Ishikawa (cell line): ENCODE results near the gene NAV1.

Experiments used
- CEBPB ChIP-seq: IDR thresholded peaks from 2 replicates; pipeline ENCODE4 v1.6.1; 2012
- CREB1 ChIP-seq: IDR thresholded peaks from 2 replicates; pipeline ENCODE4 v1.6.1; 2012; ENCODE audit warnings: low read depth
- EGR1 ChIP-seq: IDR thresholded peaks from 2 replicates; pipeline ENCODE4 v1.6.1; 2012
- EP300 ChIP-seq: IDR thresholded peaks from 2 replicates; pipeline ENCODE4 v1.6.1; 2012; ENCODE audit warnings: borderline replicate concordance
- FOXM1 ChIP-seq: IDR thresholded peaks from 2 replicates; pipeline ENCODE4 v1.6.1; 2012; ENCODE audit warnings: low read depth, borderline replicate concordance
- MAX ChIP-seq: IDR thresholded peaks from 2 replicates; pipeline ENCODE4 v1.6.1; 2012
- NFIC ChIP-seq: IDR thresholded peaks from 2 replicates; pipeline ENCODE4 v1.6.1; 2012
- RAD21 ChIP-seq: IDR thresholded peaks from 2 replicates; pipeline ENCODE4 v1.6.1; 2012; ENCODE audit warnings: low read depth
- TAF1 ChIP-seq: IDR thresholded peaks from 2 replicates; pipeline ENCODE4 v1.6.1; 2012; ENCODE audit warnings: low read depth, mild to moderate bottlenecking
- TCF12 ChIP-seq: IDR thresholded peaks from 2 replicates; pipeline ENCODE4 v1.6.1; 2012; ENCODE audit warnings: low read depth
- TEAD4 ChIP-seq: IDR thresholded peaks from 2 replicates; pipeline ENCODE4 v1.6.1; 2012
- USF1 ChIP-seq: IDR thresholded peaks from 2 replicates; pipeline ENCODE4 v1.6.1; 2012
- YY1 ChIP-seq: IDR thresholded peaks from 2 replicates; pipeline ENCODE4 v1.6.1; 2012; ENCODE audit warnings: low read depth
- ZBTB7A ChIP-seq: IDR thresholded peaks from 2 replicates; pipeline ENCODE4 v1.6.1; 2012; ENCODE audit warnings: low read depth
- TF ChIP-seq, protein P1 (sequence below): IDR thresholded peaks from 2 replicates; pipeline ENCODE4 v1.6.1; 2012; ENCODE audit warnings: low read depth, mild to moderate bottlenecking

The NAV1 gene

GRCh38 chr1:201566529-201566823 lies 27.5 kb downstream of the NAV1 start:
- no peak for TF ChIP-seq FOXM1

GRCh38 chr1:201566933-201567801 lies 28.2 kb downstream of the NAV1 start:
- no peak for TF ChIP-seq USF1

GRCh38 chr1:201568265-201568664 lies 29.3 kb downstream of the NAV1 start:
- TF ChIP-seq CREB1: no peak
- TF ChIP-seq YY1: no peak
- TF ChIP-seq USF1: no peak
- TF ChIP-seq, protein P1, sequence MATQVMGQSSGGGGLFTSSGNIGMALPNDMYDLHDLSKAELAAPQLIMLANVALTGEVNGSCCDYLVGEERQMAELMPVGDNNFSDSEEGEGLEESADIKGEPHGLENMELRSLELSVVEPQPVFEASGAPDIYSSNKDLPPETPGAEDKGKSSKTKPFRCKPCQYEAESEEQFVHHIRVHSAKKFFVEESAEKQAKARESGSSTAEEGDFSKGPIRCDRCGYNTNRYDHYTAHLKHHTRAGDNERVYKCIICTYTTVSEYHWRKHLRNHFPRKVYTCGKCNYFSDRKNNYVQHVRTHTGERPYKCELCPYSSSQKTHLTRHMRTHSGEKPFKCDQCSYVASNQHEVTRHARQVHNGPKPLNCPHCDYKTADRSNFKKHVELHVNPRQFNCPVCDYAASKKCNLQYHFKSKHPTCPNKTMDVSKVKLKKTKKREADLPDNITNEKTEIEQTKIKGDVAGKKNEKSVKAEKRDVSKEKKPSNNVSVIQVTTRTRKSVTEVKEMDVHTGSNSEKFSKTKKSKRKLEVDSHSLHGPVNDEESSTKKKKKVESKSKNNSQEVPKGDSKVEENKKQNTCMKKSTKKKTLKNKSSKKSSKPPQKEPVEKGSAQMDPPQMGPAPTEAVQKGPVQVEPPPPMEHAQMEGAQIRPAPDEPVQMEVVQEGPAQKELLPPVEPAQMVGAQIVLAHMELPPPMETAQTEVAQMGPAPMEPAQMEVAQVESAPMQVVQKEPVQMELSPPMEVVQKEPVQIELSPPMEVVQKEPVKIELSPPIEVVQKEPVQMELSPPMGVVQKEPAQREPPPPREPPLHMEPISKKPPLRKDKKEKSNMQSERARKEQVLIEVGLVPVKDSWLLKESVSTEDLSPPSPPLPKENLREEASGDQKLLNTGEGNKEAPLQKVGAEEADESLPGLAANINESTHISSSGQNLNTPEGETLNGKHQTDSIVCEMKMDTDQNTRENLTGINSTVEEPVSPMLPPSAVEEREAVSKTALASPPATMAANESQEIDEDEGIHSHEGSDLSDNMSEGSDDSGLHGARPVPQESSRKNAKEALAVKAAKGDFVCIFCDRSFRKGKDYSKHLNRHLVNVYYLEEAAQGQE: no peak
- TF ChIP-seq EP300: no peak
- no peak for TF ChIP-seq RAD21

DNA sequence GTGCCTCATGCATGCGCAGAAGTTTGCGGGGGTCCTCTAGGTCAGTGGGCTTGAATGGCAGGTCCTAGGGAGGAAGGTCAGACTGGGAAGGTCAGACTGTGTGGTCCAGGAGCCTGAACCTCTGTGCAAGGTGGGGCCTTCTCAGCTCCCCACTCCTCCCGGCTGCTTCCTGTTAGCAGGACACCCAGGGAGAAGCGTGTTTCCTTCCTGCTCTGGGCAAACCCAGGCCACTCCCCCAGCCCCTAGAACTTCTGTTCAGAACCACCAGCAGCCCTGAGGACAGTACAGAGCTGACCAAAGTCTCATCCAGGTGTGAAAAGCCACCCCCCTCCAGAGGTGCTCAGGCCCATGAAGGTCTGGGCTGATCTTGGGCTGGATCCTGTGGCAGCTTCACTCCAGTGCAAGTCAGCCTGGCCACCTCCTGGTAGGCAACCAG lies 29.9 kb downstream of the NAV1 start:
- TF ChIP-seq EGR1 (no peak), TCF12 (no peak), RAD21 (no peak), TEAD4 (no peak), EP300 (no peak), USF1 (no peak), NFIC (no peak), MAX (no peak), ZBTB7A (no peak), TAF1 (no peak), CEBPB (no peak)
- TF ChIP-seq, protein P1: no peak

GRCh38 chr1:201570181-201570885 lies 31.4 kb downstream of the NAV1 start:
- no peak for TF ChIP-seq EGR1
- TF ChIP-seq CREB1: no peak
- no peak for TF ChIP-seq FOXM1
- TF ChIP-seq, protein P1: no peak
- no peak for TF ChIP-seq CEBPB
- no peak for TF ChIP-seq EP300
- no peak for TF ChIP-seq NFIC
- TF ChIP-seq TCF12: no peak
- TF ChIP-seq TAF1: no peak
- TF ChIP-seq YY1: no peak
- TF ChIP-seq ZBTB7A: no peak
- TF ChIP-seq TEAD4: no peak
